Esophagus (tissue), 2 donors: ENCODE results near the gene NAP1L1. TPM values are rescaled to one million over a fixed set of nuclear protein-coding genes. Genes with fewer than 3 reads are reported as not detected.

ENCODE experiments used
- H3K27ac ChIP-seq, 2 donors: one replicate each; pipeline ENCODE4 v1.5.1; 2013; ENCODE audit warnings: low read depth in 2 of 2, mild to moderate bottlenecking in 2 of 2, inconsistent platforms in 1 of 2, low read length in 1 of 2, moderate library complexity in 1 of 2
- H3K27me3 ChIP-seq, 2 donors: one replicate each; pipeline ENCODE4 v1.6.1; 2013; ENCODE audit warnings: low read length in 2 of 2, control low read depth in 1 of 2, mild to moderate bottlenecking in 1 of 2; ENCODE audit not compliant: insufficient read depth in 2 of 2, control insufficient read depth in 1 of 2
- H3K36me3 ChIP-seq, 2 donors: one replicate each; pipeline ENCODE4 v1.6.1; 2013; ENCODE audit warnings: low read length in 1 of 2; ENCODE audit not compliant: control insufficient read depth in 2 of 2, insufficient read depth in 2 of 2
- H3K4me1 ChIP-seq, 2 donors: one replicate each; pipeline ENCODE4 v1.6.1; 2013; ENCODE audit warnings: low read length in 1 of 2; ENCODE audit not compliant: control insufficient read depth in 2 of 2, insufficient read depth in 2 of 2
- H3K4me3 ChIP-seq, 2 donors: one replicate each; pipeline ENCODE4 v1.5.1; 2013; ENCODE audit warnings: low read length in 2 of 2, mild to moderate bottlenecking in 2 of 2, low read depth in 1 of 2, moderate library complexity in 1 of 2
- H3K9me3 ChIP-seq, 2 donors: one replicate each; pipeline ENCODE4 v1.6.1; 2013; ENCODE audit warnings: mild to moderate bottlenecking in 2 of 2, low read depth in 1 of 2, low read length in 1 of 2, moderate library complexity in 1 of 2; ENCODE audit not compliant: control insufficient read depth in 2 of 2, insufficient read depth in 1 of 2
- WGBS, 2 donors: extraction: QIAGEN DNeasy Blood & Tissue Kit; methylation state at CpG; one replicate each; pipeline ENCODE4 v1.1.7; 2013; 5-methylcytosine and 5-hydroxymethylcytosine counted together
- polyA plus RNA-seq, 2 donors: library from polyadenylated mRNA; stranded (reverse); fragments of 200-250 nt; gene quantifications; one replicate each; pipeline ENCODE4 v1.2.3, GENCODE V29; 2013
- donor health status: healthy with polysubstance abuse.
- donor health status: Bipolar disorder and iron deficiency.

NAP1L1 gene
- polyA plus RNA-seq, 2 donors: 100 to 145 TPM

GRCh38 chr12:76111209-76111749 lies 26.8 kb upstream of the NAP1L1 start:
- Histone ChIP-seq H3K4me3 (no peak overlapping the region), H3K4me1 (no peaks in the 10 kb centered on the region), H3K27me3 (no peaks in the 10 kb centered on the region), H3K9me3 (no peaks in the 10 kb centered on the region), H3K36me3 (no peaks in the 10 kb centered on the region), H3K27ac (no peak overlapping the region)
- no CpG with 5 or more reads among the region's 1 CpG for WGBS, 2 donors

GRCh38 chr12:76109879-76110278 lies 25.4 kb upstream of the NAP1L1 start:
- Histone ChIP-seq H3K27ac (no peak overlapping the region), H3K36me3 (no peaks in the 10 kb centered on the region), H3K27me3 (no peaks in the 10 kb centered on the region), H3K4me3 (no peak overlapping the region), H3K4me1 (no peaks in the 10 kb centered on the region), H3K9me3 (no peaks in the 10 kb centered on the region)
- 67 to 69% methylated on average over 4 of the region's 4 CpGs for WGBS, 2 donors

GRCh38 chr12:76108356-76108755 lies 23.9 kb upstream of the NAP1L1 start:
- H3K9me3 ChIP-seq: no peaks in the 10 kb centered on the region
- H3K27ac ChIP-seq: no peak overlapping the region
- no peak overlapping the region for H3K4me3 ChIP-seq
- WGBS, 2 donors: 84 to 88% methylated on average over 3 of the region's 3 CpGs
- no peaks in the 10 kb centered on the region for H3K27me3 ChIP-seq
- H3K36me3 ChIP-seq: no peaks in the 10 kb centered on the region
- H3K4me1 ChIP-seq: no peaks in the 10 kb centered on the region

DNA sequence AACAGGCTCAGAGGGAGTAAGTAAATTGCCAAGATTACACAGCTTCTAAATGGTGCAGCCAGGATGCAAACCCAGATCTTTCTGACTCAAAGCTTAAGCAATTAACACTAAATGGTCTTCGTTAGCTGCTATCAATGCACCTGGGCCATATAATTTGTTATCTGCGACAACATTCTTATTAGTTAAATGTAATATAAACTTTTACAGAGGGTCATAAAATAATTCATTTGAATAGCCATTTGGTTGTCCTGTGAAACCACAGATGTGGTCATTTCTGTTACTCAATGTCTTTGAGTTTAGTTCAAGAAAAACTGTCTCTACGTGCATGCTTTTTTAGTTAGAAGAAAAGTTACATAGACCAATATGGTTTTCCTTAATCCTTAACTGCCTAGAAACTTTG lies 22.1 kb upstream of the NAP1L1 start:
- H3K9me3 ChIP-seq: no peaks in the 10 kb centered on the region
- no peak overlapping the region for H3K27ac ChIP-seq
- no peaks in the 10 kb centered on the region for H3K36me3 ChIP-seq
- 46 to 52% methylated on average over 3 of the region's 3 CpGs for WGBS, 2 donors
- H3K4me3 ChIP-seq: no peak overlapping the region
- no peaks in the 10 kb centered on the region for H3K27me3 ChIP-seq
- no peaks in the 10 kb centered on the region for H3K4me1 ChIP-seq

DNA sequence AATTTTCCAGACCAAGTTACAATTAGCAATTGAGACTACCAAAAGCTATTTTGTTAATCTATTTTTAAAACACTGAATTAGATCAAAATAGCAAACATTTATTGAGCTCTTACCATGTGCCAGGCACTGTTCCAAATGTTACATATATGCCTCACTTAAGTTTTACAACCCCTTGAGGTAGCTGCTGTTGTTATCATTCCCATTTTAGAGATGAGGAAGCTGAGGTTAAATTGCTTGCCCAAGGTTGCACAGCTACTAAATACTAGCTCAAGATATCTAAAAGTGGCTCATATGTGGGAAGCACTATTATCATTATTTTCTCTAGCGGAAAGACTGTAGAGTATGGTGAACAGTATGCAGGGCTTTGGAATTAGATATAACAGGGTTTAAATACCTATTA lies 19.5 kb upstream of the NAP1L1 start:
- H3K4me3 ChIP-seq: no peak overlapping the region
- 94 to 98% methylated on average over 1 of the region's 1 CpG for WGBS, 2 donors
- H3K36me3 ChIP-seq: no peaks in the 10 kb centered on the region
- H3K9me3 ChIP-seq: no peaks in the 10 kb centered on the region
- no peaks in the 10 kb centered on the region for H3K27me3 ChIP-seq
- H3K27ac ChIP-seq: no peak overlapping the region
- no peaks in the 10 kb centered on the region for H3K4me1 ChIP-seq

DNA sequence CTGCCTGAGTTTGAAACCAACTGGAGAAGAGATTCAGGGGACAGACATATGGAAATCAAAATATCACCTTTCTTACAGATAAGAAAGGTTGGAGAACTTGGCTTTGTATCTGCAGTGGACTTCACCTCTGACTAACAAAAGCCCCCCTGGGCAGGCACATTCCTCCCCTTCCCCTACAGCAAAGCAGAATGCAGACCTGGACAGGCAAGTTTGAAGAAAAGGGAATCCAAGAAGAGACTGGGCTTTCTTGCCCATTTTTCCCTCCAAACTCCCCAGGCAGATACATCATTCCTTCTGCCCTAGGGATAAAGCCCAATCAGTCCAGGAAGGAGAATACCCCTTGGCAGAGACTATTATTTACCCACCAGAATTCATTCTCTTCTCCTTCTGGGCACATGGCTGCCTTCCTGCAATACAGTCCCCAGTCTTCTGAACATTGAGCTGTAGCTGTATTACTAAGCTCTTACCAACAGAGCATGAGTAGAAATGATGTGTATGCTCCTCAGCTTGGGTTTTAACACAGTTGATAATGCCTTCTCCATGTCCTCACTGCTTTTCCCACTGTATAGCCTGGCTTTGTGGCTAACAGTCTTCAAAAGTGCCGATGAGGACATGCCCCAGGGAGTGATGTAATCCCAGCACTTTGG lies 17.4 kb upstream of the NAP1L1 start:
- Histone ChIP-seq H3K9me3 (no peaks in the 10 kb centered on the region), H3K4me1 (no peaks in the 10 kb centered on the region), H3K27ac (no peak overlapping the region), H3K36me3 (no peaks in the 10 kb centered on the region), H3K4me3 (no peak overlapping the region), H3K27me3 (no peaks in the 10 kb centered on the region)
- WGBS, 2 donors: 82 to 87% methylated on average over 1 of the region's 1 CpG

DNA sequence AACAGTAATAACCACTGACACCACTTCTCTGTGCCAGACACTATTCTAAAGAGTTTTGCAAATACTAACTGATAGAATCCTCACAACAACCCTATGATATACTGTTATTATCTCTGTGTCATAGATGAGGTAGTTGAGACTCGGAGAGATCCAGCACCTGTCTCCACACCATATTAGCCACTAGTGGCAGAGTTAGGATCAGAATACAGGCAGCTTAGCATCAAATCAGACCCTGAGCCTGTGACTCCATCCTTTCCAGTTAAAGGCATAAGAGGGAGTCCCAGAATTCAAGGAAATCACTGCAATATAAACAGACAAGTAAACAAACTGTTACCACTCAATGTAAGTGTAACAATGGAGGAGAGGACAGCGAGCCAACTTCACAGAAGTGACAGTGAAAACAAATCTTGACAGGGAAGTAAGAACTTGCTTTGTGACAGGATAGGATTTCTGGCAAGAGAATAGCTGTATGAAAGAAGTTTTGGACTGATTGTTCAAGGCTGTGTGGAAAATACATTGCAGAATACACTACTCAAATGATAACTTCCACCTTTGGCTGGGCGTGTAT lies 11.7 kb upstream of the NAP1L1 start:
- Histone ChIP-seq H3K4me1 (no peaks in the 10 kb centered on the region), H3K27me3 (no peaks in the 10 kb centered on the region), H3K27ac (no peak overlapping the region), H3K36me3 (no peaks in the 10 kb centered on the region), H3K4me3 (no peak overlapping the region), H3K9me3 (no peaks in the 10 kb centered on the region)
- 78 to 86% methylated on average over 3 of the region's 3 CpGs for WGBS, 2 donors

DNA sequence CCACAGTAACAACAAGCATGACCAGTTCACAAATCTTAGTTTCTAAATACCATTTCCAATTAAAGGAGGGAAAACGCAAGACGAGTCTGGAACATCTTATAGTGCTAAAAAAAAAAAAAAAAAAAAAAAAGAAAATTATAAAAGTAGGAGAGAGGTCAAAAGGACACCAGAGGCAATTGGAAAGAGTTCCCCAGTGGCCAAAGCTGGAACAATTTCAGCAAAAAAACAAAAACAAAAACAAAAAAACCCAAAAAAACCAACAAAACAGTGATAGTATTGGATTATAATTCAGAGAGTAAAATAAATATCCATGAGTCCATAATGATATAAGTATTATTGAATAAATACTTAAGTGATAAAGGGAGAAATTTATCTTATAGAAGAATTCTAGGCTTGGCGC lies 10.3 kb upstream of the NAP1L1 start:
- Histone ChIP-seq H3K4me3 (no peak overlapping the region), H3K36me3 (no peaks in the 10 kb centered on the region), H3K27me3 (no peaks in the 10 kb centered on the region), H3K9me3 (no peaks in the 10 kb centered on the region), H3K27ac (no peak overlapping the region), H3K4me1 (no peaks in the 10 kb centered on the region)
- WGBS, 2 donors: 96 to 97% methylated on average over 3 of the region's 3 CpGs

DNA sequence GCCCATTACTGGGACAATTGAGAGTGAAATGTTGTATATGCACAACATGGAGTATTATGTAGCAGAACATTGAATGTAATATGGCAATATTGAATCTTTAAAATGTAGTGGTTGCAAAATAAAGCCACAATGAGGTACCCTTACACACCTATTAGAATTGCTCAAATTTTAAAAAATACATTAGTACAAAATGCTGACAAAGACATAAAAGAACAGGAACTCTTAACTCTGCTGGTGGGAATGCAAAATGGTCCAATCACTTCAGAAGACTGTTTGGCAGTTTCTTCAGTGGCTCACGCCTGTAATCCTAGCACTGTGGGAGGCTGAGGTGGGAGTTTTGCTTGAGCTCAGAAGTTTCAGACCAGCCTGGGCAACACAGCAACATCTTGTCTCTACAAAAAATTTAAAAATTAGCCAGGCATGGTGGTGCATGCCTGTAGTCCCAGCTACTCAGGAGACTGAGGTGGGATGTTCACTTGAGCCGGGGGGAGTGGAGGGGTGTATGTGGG lies 6.8 kb upstream of the NAP1L1 start:
- 70 to 77% methylated on average over 2 of the region's 2 CpGs for WGBS, 2 donors
- H3K27me3 ChIP-seq: no peaks in the 10 kb centered on the region
- no peaks in the 10 kb centered on the region for H3K9me3 ChIP-seq
- H3K4me3 ChIP-seq: no peak overlapping the region
- H3K27ac ChIP-seq: no peak overlapping the region
- H3K36me3 ChIP-seq: no peaks in the 10 kb centered on the region
- no peaks in the 10 kb centered on the region for H3K4me1 ChIP-seq

DNA sequence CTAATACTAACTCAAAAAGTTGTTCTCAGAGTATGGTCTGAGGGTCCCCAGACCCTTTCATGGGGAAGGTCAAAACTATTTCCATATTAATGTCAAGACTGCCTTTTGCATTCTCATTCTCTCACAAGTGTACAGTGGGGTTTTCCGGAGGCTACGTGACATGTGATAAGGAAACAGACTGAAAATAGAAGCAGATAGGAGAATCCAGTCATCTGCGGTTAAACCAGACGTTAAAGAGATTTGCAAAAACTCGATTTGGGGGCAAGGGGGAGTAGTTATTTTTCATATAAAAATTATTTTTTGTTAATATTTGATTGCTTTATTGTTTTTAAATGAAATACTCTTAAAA lies 1.0 kb upstream of the NAP1L1 start:
- Histone ChIP-seq H3K36me3 (no peaks in the 10 kb centered on the region), H3K27me3 (no peaks in the 10 kb centered on the region), H3K4me3 (peak overlapping the region in 1 of 2 donors; percentile 64), H3K4me1 (peaks cover 0 to 2% of the 10 kb centered on the region in 2 donors), H3K9me3 (no peaks in the 10 kb centered on the region), H3K27ac (peak overlapping the region in 1 of 2 donors; percentile 22)
- 11 to 25% methylated on average over 5 of the region's 5 CpGs for WGBS, 2 donors
